Stimulated activated CD4-positive, alpha-beta T cell treated with anti-CD3 and anti-CD28 coated beads, Interleukin-1b, Interleukin-23, amount 100 ng/mL, for 24 hours (primary cell): ENCODE data around the gene HDAC9.

ENCODE experiments used
- DNase-seq, 4 experiments: peaks; one replicate each; pipeline ENCODE4 v3.0.0-alpha.2; 2020; ENCODE audit warnings: low read depth in 4 of 4, low spot score in 1 of 4

Gene HDAC9

DNA sequence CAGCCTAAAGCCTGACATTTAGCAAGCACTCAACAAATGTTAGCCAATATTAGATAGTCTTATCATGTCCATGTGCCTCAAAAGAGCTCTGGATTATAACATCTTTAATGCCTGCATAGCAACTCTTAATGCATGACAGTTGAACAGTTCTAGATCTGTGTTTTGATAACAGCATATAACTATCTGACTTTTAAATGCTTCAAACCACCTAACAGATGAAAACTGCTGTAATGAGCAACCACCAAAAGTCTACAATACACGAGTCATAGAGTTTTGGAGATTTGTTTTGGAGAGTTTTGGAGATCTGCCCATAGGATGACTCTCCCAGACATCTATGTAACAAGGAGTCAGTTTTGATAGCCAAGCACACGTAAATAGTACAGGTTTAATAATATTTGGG, 394.6 kb downstream of the HDAC9 start:
- DNase-seq: no peak

DNA sequence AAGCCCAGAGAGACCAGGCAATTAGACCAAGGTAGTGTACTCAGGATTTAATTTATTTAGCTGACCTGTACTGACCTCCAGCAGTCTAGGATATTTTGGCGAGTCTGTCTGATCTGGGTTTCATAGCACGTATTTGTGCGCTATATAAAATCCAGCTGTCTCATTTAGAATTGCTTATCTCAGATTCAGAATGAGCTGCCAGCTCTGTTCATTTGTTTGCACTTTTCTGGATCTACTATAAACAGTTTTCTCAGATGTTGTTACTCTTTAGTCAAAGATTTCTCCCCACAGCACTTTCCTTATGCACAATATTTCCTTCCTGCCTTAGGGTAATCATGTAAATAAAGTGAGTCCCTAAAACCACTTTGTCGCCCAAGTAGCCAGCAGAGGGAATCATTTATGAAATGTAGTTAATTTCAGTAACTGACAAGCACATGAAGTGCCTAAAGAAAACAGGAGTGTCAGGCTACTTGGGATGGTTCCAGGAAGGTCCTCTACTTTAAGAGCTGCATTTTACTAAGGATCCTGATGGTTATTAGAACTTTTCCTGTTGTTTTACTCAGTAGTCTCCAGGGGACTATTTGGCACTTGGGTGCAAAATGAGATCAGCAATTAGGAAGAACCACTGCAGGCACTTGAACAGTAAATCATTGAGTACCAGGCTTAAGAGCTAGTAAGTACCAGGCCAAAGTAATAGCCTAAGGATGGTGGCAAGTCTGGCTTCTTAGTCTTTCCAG, 395.5 kb downstream of the HDAC9 start:
- DNase-seq: no peak

GRCh38 chr7:18893156-18893555, 397.6 kb downstream of the HDAC9 start:
- no peak for DNase-seq

DNA sequence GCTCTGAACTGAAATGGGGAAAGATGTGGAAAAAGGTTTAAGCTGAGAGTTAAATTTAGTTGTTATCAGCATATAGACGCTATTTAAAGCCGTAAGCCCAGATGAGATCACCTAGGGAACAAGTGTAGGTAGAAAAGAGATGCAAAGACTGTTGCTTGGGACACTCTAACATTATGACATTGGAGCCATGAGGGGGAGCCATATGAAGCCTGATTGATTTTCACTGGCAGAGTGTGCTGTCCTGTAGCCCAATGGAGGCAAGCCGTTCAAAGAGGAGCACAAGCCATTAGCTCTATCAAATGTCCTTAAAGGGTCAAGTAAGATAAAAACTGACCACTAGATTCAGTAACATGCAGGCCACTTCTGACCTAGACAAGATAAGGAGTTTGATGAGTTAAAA, 398.6 kb downstream of the HDAC9 start:
- no peak for DNase-seq

DNA sequence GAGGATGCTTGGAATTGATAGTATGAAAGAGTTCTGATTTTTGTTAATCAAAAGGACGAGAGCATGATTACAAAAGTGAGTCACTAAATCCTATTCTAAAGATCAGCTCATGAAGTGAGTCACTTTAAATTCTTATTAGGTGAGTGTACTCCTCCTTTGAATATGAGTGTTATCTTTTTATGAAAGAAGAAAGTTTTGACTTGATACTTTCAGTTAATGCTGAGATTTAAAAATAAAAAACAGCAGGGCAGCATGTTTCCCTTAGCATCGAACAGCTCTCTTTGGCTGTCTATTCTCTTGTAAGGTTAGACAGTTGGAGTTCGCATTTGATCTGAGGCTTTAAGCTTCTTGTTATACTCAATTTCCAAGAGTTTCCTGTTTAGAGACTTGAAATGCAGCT, 399.9 kb downstream of the HDAC9 start:
- DNase-seq: no peak

GRCh38 chr7:18896343-18896975, 400.9 kb downstream of the HDAC9 start:
- no peak for DNase-seq

- DNase-seq: no peak
Measured at GRCh38 chr7:18900236-18900635, 404.7 kb downstream of the HDAC9 start.

DNA sequence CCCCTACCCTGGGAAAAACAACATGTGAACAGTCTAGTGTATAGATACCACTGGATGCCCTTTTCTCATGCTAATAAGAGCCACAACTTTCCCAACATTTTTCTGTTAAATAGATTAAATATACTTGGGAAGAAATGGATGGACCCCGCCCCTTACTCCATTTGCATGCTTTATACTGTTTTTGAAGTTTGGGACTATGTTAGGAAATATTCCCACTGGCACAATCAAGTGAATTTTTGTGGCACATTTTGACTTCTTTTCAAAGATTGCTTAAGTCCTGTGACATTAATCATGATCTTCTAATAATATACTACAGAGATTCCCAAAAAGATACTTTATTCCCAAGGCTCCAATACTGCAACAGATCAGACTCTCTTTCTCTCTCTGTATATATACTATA, 405.3 kb downstream of the HDAC9 start:
- DNase-seq: no peak

- no peak for DNase-seq
Measured at GRCh38 chr7:18901351-18901750, 405.8 kb downstream of the HDAC9 start.

DNA sequence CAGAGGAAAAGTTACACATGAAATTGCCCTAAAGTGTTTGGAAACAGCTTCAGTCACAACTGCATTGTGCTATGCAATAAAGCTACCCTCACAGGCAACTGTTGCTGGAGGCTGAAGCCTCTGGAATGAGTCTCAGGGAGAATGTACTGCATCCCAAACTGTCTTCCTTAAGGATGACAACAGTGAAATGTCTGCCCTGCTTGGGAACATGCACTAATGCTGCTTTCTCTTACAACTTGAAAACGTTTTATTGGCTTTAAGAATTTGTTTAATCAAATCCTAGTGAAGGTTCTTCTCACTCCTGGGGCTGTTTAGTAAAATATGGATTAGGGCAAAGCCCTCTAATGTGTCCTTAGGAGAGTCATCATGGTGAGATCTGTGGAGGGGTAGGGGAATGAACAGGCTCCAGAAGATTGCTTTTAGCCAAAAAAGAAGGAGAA, 406.5 kb downstream of the HDAC9 start:
- DNase-seq: no peak

DNA sequence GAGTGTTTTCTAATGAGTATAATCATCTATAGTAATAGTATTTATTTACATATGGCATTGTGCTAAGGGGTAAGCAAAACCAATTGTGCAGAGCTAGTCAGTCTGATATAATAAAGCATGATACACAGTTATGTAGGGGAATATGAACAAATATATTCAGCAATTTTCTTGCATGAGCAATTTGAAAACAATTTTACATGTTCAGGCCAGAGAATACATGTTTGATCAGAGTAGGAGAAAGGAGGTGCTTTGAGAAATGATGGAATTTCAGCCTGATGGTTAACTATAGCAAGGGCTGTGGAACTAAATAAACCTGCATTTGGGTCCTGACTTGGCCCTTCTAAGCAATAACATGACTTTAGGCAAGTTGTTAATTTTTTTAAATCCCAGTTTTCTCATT, 407.3 kb downstream of the HDAC9 start:
- no peak for DNase-seq

DNA sequence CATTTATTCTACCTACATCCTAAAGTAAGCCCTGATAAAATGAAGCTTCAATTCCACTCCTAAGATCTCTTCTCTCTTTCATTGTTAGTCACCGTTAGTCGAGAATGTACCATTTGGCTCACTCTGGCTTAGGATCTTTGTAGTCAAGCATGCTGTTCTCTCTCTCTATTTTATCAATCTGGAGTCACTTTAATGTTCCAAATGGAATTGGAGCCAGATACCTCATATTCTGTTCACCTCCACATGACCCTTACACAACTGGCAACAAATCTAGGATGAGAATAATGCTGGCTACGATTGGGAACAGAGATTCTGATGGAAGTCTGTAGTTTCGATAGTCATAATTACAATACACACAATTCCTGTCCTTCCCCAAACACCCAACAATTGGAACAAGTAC, 408.1 kb downstream of the HDAC9 start:
- DNase-seq: no peak

DNA sequence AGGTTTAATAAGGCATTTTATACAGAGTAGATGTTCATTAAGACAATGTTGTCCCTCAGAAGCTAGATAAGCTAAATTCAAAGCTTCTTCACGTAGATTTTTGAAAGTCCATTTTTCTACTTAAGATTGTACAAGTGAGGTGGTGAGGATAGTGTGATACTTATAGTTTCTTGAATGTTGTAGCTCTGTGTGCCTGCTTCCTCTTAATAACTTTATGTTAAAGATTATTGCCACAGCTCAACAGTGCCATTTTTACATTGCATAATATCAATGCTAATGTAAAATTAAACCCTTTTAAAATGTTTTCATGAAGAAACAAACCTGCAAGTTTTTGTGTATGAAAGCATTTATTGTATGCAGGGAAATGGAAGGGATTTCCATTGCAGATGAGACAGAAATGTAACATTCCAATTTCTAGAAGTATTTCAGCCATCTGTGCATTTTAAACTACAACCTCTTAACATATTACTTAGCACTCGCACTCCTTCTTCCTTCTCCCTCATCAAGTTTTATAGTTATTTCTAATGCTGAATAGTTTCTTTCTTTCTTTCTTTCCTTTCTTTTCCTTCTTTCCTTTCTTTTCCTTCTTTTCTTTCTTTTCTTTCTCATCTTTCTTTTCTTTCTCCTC, 409.9 kb downstream of the HDAC9 start:
- no peak for DNase-seq

DNA sequence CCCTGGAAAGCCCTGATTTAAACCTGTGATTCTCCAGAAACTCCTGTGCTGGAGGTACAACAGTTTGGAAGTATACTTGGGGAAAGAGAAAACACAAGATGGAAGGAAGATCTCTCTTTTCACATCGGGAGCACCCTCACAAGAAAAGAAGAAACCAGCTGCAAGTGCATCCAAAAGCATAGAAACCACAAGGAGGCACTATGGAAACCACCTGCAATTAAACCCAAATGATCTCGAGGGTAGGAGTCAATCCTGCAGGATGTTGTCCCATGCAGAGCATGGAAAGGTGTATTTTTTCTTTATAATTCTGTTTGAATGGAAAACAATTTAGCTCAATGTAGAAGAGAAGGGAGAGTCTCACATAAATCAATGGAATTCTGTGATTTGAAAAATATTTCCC, 411.4 kb downstream of the HDAC9 start:
- no peak for DNase-seq

DNA sequence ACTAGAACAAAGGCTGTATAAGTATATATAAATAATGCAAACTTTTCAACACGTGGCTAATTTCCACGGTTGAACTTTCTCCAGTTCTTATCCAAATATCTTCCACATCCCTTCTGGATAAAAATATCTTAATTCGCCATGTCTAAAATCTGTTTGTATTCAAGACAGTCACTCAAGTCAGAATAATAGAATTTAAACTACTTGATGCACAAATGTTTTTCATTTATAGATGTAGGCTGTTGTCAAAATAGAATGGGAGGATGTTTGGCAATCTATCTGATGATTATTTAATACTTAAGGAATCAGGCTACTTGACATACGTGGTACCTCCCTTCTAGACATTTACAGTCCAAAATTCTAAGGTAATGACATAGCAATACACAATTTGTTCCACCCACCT, 417.6 kb downstream of the HDAC9 start:
- no peak for DNase-seq

- DNase-seq: no peak
Measured at GRCh38 chr7:18916826-18917225, 421.3 kb downstream of the HDAC9 start.

DNA sequence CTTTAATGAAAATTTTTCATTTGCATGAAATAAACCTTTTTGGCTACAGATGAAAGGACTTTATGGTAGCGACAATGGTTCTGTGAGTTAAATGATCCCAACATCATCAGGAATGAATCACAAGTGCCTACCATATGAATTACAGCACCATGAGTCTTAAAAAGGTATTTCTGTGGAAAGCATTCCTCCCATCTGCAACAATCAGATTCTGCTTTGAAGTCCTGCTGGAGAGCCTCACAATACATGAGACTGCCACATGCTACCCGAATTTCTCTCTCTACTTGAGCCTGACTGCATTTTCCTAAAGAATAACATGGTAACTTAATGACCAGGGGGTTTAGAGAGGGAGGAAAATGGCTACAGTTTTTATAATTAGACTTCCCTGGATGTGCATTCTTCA, 431.6 kb downstream of the HDAC9 start:
- DNase-seq: no peak

DNA sequence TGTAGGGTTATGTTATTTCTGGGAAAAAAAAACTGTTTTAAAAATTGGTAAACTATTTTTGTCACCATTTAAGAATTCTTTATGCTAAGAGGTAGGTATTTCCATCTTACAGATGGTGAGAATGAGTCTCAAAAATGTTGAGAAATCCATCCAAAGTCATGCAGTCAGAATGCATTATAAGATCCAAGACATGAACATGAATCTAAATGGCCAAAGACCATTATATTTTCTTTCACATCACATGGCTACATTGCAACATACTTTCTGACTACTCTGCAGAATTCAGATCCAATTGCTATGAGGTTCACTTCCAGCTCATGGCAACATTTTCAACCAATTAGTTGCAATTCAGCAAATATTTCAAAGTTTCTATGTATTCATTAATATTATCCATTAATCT, 440.7 kb downstream of the HDAC9 start:
- DNase-seq: no peak

- no peak for DNase-seq
Measured at GRCh38 chr7:18939771-18940592, 444.4 kb downstream of the HDAC9 start.

GRCh38 chr7:18940593-18941134, 445.1 kb downstream of the HDAC9 start:
- DNase-seq: no peak

DNA sequence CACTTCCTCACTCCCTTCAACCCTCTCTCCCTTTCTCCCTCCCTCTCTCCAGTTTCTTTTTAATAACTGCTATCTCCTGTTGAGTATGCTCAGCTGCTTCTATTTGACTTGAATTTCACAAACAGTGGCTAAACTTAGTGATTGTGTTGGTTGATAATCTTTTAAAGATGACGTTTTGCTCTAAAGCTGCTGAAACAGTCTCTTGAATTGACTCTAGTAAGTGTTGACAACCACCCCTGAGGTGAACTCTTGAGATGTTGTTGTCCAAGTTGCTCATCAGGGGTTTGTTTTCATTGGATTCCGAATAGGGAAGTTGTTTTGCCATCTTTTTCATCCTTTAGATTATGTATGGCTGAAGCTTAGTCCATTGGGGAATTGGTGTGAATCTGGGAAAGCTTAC, 445.7 kb downstream of the HDAC9 start:
- no peak for DNase-seq
